IMR-90 (cell line): Measurements from ENCODE around the gene NUDT19. TPM values are rescaled to one million over a fixed set of nuclear protein-coding genes. Genes with fewer than 3 reads are reported as not detected.

Experiments used
- ATAC-seq: fragments of 200-7000 bp; cut with Tn5 transposase; 2 replicates; pipeline ENCODE4 v1.9.1; 2020; ENCODE audit warnings: low read depth, mild to moderate bottlenecking, moderate library complexity
- BruUV-seq: library from RNA; stranded (reverse); fragments of 400-500 nt; replicated peaks from 2 replicates; lab custom pipeline; 2021; lab: Mats Ljungman, UMichigan
- CTCF ChIA-PET: fragments of 300-600 bp; formaldehyde crosslinking; extraction: SDS; loops from one replicate; lab custom pipeline; 2021; ENCODE audit warnings: antibody characterized with exemption; lab: Yijun Ruan, JAX
- POLR2A ChIA-PET: fragments of 300-600 bp; sonication (Branson Sonifier 250); formaldehyde crosslinking; loops from one replicate; lab custom pipeline; 2022; ENCODE audit warnings: antibody characterized with exemption; ENCODE audit not compliant: unreplicated experiment; lab: Charles Lee
- DNase-seq: peaks from one replicate; pipeline ENCODE4 v3.0.0; 2013
- H2AFZ ChIP-seq: replicated peaks from 2 replicates; pipeline ENCODE3; 2013; ENCODE audit warnings: low read length, mild to moderate bottlenecking; ENCODE audit not compliant: poor library complexity
- H2AK5ac ChIP-seq: 2 replicates; pipeline ENCODE4 v1.6.1; 2013; ENCODE audit warnings: low read depth, low read length, inconsistent platforms
- H2AK9ac ChIP-seq: replicated peaks from 2 replicates; pipeline ENCODE3; 2013; ENCODE audit warnings: mild to moderate bottlenecking, low read depth, low read length, moderate library complexity; ENCODE audit not compliant: poor library complexity
- H2BK120ac ChIP-seq: 2 replicates; pipeline ENCODE4 v1.6.1; 2013; ENCODE audit warnings: low read depth, low read length, inconsistent platforms
- H2BK15ac ChIP-seq: 3 replicates; pipeline ENCODE4 v1.6.1; 2013; ENCODE audit warnings: low read depth, low read length, inconsistent platforms
- H2BK20ac ChIP-seq: 2 replicates; pipeline ENCODE4 v1.6.1; 2013; ENCODE audit warnings: low read depth, mild to moderate bottlenecking, inconsistent platforms, low read length, moderate library complexity
- H2BK5ac ChIP-seq: 2 replicates; pipeline ENCODE4 v1.6.1; 2013; ENCODE audit warnings: mild to moderate bottlenecking, low read depth, low read length, inconsistent platforms; ENCODE audit not compliant: poor library complexity, severe bottlenecking
- H3K14ac ChIP-seq: replicated peaks from 2 replicates; pipeline ENCODE4 v1.6.1; 2013; ENCODE audit warnings: low read depth, low read length, inconsistent platforms
- H3K18ac ChIP-seq: 2 replicates; pipeline ENCODE4 v1.6.1; 2013; ENCODE audit warnings: low read depth, low read length, control low read depth
- H3K23ac ChIP-seq: 2 replicates; pipeline ENCODE4 v1.6.1; 2013; ENCODE audit warnings: low read depth, low read length, inconsistent platforms
- H3K27ac ChIP-seq: 2 replicates; pipeline ENCODE4 v1.5.1; 2013; ENCODE audit warnings: mild to moderate bottlenecking, control low read depth, low read length; ENCODE audit not compliant: insufficient read depth
- H3K27me3 ChIP-seq: 2 replicates; pipeline ENCODE4 v1.6.1; 2013; ENCODE audit warnings: low read length; ENCODE audit not compliant: control insufficient read depth, insufficient read depth
- H3K36me3 ChIP-seq: 2 replicates; pipeline ENCODE4 v1.6.1; 2013; ENCODE audit warnings: low read length, mixed read lengths; ENCODE audit not compliant: control insufficient read depth, insufficient read depth
- H3K4ac ChIP-seq: 2 replicates; pipeline ENCODE4 v1.6.1; 2013; ENCODE audit warnings: low read depth, low read length, inconsistent platforms
- H3K4me1 ChIP-seq: 2 replicates; pipeline ENCODE4 v1.6.1; 2013; ENCODE audit warnings: low read length, mixed read lengths; ENCODE audit not compliant: control insufficient read depth, insufficient read depth
- H3K4me2 ChIP-seq: 2 replicates; pipeline ENCODE4 v1.6.1; 2013; ENCODE audit warnings: low read depth, mild to moderate bottlenecking, control low read depth, low read length, moderate library complexity
- H3K4me3 ChIP-seq: 2 replicates; pipeline ENCODE4 v1.5.1; 2013; ENCODE audit warnings: low read depth, mild to moderate bottlenecking, control low read depth, low read length, moderate library complexity; ENCODE audit not compliant: insufficient read depth
- H3K56ac ChIP-seq: 2 replicates; pipeline ENCODE4 v1.6.1; 2013; ENCODE audit warnings: low read length, inconsistent platforms; ENCODE audit not compliant: insufficient read depth; ENCODE audit errors: extremely low read depth
- H3K79me1 ChIP-seq, 2 experiments: 2 replicates each; pipeline ENCODE4 v1.6.1; 2013; ENCODE audit warnings: low read length in 2 of 2, inconsistent platforms in 1 of 2, low read depth in 1 of 2
- H3K9ac ChIP-seq: 2 replicates; pipeline ENCODE4 v1.6.1; 2013; ENCODE audit warnings: low read depth, low read length, control low read depth
- H3K9me1 ChIP-seq: 2 replicates; pipeline ENCODE4 v1.6.1; 2013; ENCODE audit warnings: low read length, inconsistent platforms; ENCODE audit not compliant: insufficient read depth
- H3K9me3 ChIP-seq: 2 replicates; pipeline ENCODE4 v1.6.1; 2013; ENCODE audit warnings: low read length; ENCODE audit not compliant: control insufficient read depth, insufficient read depth
- H4K20me1 ChIP-seq: 2 replicates; pipeline ENCODE4 v1.6.1; 2013; ENCODE audit warnings: low read length, inconsistent platforms; ENCODE audit not compliant: insufficient read depth
- H4K5ac ChIP-seq: 2 replicates; pipeline ENCODE4 v1.6.1; 2013; ENCODE audit warnings: mild to moderate bottlenecking, low read depth, low read length, control low read depth
- H4K8ac ChIP-seq, 2 experiments: 2 replicates each; pipeline ENCODE4 v1.6.1; 2013; ENCODE audit warnings: low read depth in 2 of 2, low read length in 2 of 2, control low read depth in 1 of 2, inconsistent platforms in 1 of 2
- H4K91ac ChIP-seq: 2 replicates; pipeline ENCODE4 v1.6.1; 2013; ENCODE audit warnings: low read depth, low read length, inconsistent platforms; ENCODE audit not compliant: insufficient read depth
- BHLHE40 ChIP-seq: fragments of 150-350 bp; IDR thresholded peaks from 2 replicates; pipeline ENCODE4 v1.6.1; 2016; ENCODE audit warnings: mild to moderate bottlenecking, low read depth, low read length
- CTCF ChIP-seq: conservative IDR thresholded peaks from 2 replicates; pipeline ENCODE4 v1.5.1; 2012; ENCODE audit warnings: mild to moderate bottlenecking, low read depth, low read length, improper control_type of control experiment
- ELK1 ChIP-seq: fragments of 150-350 bp; IDR thresholded peaks from 2 replicates; pipeline ENCODE4 v1.6.1; 2016; ENCODE audit warnings: low read depth, mild to moderate bottlenecking, low read length, moderate library complexity, borderline replicate concordance
- FOS ChIP-seq: fragments of 150-350 bp; IDR thresholded peaks from 2 replicates; pipeline ENCODE4 v1.6.1; 2016; ENCODE audit warnings: low read depth, low read length
- MAZ ChIP-seq: IDR thresholded peaks from 2 replicates; pipeline ENCODE4 v1.6.1; 2012; ENCODE audit warnings: low read depth, mild to moderate bottlenecking, low read length, improper control_type of control experiment, moderate library complexity, borderline replicate concordance
- MXI1 ChIP-seq: IDR thresholded peaks from 2 replicates; pipeline ENCODE4 v1.6.1; 2012; ENCODE audit warnings: low read depth, mild to moderate bottlenecking, low read length, moderate library complexity, borderline replicate concordance
- NFE2L2 ChIP-seq: fragments of 150-350 bp; IDR thresholded peaks from 2 replicates; pipeline ENCODE4 v1.6.1; 2016; ENCODE audit warnings: low read depth, mild to moderate bottlenecking, low read length
- POLR2A ChIP-seq: IDR thresholded peaks from 2 replicates; pipeline ENCODE4 v1.6.1; 2012; ENCODE audit warnings: mild to moderate bottlenecking, low read depth, low read length
- RAD21 ChIP-seq: IDR thresholded peaks from 2 replicates; pipeline ENCODE4 v1.6.1; 2012; ENCODE audit warnings: low read length, improper control_type of control experiment
- RFX5 ChIP-seq: IDR thresholded peaks from 2 replicates; pipeline ENCODE4 v1.8.0; 2012; ENCODE audit warnings: low read depth, mild to moderate bottlenecking, low read length, moderate library complexity
- SMC3 ChIP-seq: fragments of 150-350 bp; IDR thresholded peaks from 2 replicates; pipeline ENCODE4 v1.6.1; 2016; ENCODE audit warnings: low read depth, mild to moderate bottlenecking, antibody characterized with exemption, low read length, moderate library complexity
- USF2 ChIP-seq: fragments of 150-350 bp; IDR thresholded peaks from 2 replicates; pipeline ENCODE4 v1.6.1; 2017; ENCODE audit warnings: mild to moderate bottlenecking, antibody characterized with exemption, low read length, low read depth
- WGBS, 2 experiments: methylation state at CpG; one replicate each; pipeline versions ENCODE4 v1.1.5 to v1.1.7; 2013; ENCODE audit warnings: missing lambda C conversion rate in 2 of 2; ENCODE audit not compliant: insufficient read length in 1 of 2; ENCODE audit errors: extremely low coverage in 2 of 2; 5-methylcytosine and 5-hydroxymethylcytosine counted together
- dilution Hi-C: fragments of 300-500 bp; cut with HindIII; formaldehyde crosslinking; loops from one replicate; pipeline ENCODE4 v1.14.3; 2018; ENCODE audit warnings: low sequenced_read_pairs; ENCODE audit not compliant: unreplicated experiment
- in situ Hi-C: fragments of 300-500 bp; cut with MboI; formaldehyde crosslinking; loops from 3 replicates; pipeline ENCODE4 v1.14.3; 2019; ENCODE audit warnings: low sequenced_read_pairs, inconsistent platforms, mixed read lengths
- intact Hi-C: fragments of 100-400 bp; cut with micrococcal nuclease; formaldehyde crosslinking; loops from 2 replicates; pipeline ENCODE4 v1.10.0; 2022
- polyA plus RNA-seq, 3 experiments: library from polyadenylated mRNA; depleted of rRNA; stranded (reverse); fragments of >200 nt; gene quantifications; 2 replicates each; pipeline ENCODE4 v1.2.3, GENCODE V29; 2012; ENCODE audit warnings: low replicate concordance in 1 of 3
- total RNA-seq: library from RNA; depleted of rRNA; stranded (reverse); fragments of >200 nt; gene quantifications from 2 replicates; pipeline ENCODE4 v1.2.3, GENCODE V29; 2012

NUDT19 gene
- total and polyA plus RNA-seq, 2 of the 4 experiments (the other 2 are of a cell fraction), result 4.1 to 4.5 TPM

GRCh38 chr19:32669310-32669709, 22.3 kb upstream of the NUDT19 start:
- H3K18ac ChIP-seq, result no peak overlapping the region
- no peak overlapping the region for H3K27ac ChIP-seq
- H4K91ac ChIP-seq, result no peak overlapping the region
- no peak overlapping the region for H2BK5ac ChIP-seq
- TF ChIP-seq ELK1 (no peak), RAD21 (no peak), MAZ (no peak), MXI1 (no peak), CTCF (no peak), NFE2L2 (no peak), RFX5 (no peak), BHLHE40 (no peak), POLR2A (no peak), SMC3 (no peak), USF2 (no peak), FOS (no peak)
- H2AK9ac ChIP-seq, result no peak overlapping the region
- H3K9ac ChIP-seq, result no peak overlapping the region
- peaks cover 4% of the 10 kb centered on the region; the same call in 1 of the 2 replicates for H3K36me3 ChIP-seq
- POLR2A ChIA-PET, result no interaction called here
- no peak overlapping the region for H2BK120ac ChIP-seq
- no peak overlapping the region for H2BK20ac ChIP-seq
- H3K23ac ChIP-seq, result no peak overlapping the region
- no peak for ATAC-seq
- H4K5ac ChIP-seq, result no peak overlapping the region
- H3K4ac ChIP-seq, result no peak overlapping the region
- H4K20me1 ChIP-seq, result peaks cover 59% of the 10 kb centered on the region
- H3K9me1 ChIP-seq, result peaks cover 14% of the 10 kb centered on the region
- DNase-seq, result no peak
- H3K14ac ChIP-seq, result no peak overlapping the region
- H3K56ac ChIP-seq, result no peak overlapping the region
- peaks cover 39 to 74% of the 10 kb centered on the region in 2 experiments for H3K79me1 ChIP-seq
- H2AFZ ChIP-seq, result no peak overlapping the region
- no peak overlapping the region for H3K4me2 ChIP-seq
- no peak overlapping the region for H3K4me3 ChIP-seq
- BruUV-seq, result no TSS peak
- dilution Hi-C loops, result no loop called here
- 94% methylated on average over 3 of the region's 3 CpGs; no CpG with 5 or more reads in 1 of the 2 experiments for WGBS, 2 experiments
- intact Hi-C loops, result no loop called here
- H3K9me3 ChIP-seq, result no peaks in the 10 kb centered on the region
- H4K8ac ChIP-seq, result no peak overlapping the region
- no peak overlapping the region for H2AK5ac ChIP-seq
- H2BK15ac ChIP-seq, result no peak overlapping the region
- in situ Hi-C loops, result no loop called here
- H3K27me3 ChIP-seq, result no peaks in the 10 kb centered on the region
- CTCF ChIA-PET, result no interaction called here
- H3K4me1 ChIP-seq, result peaks cover 11% of the 10 kb centered on the region; the same call in 1 of the 2 replicates
